Spleen (tissue), 7 donors: ENCODE results near the gene SMIM31.

Experiments
- POLR2A ChIP-seq, 3 donors: fragments of 450-650 bp; IDR thresholded peaks; one replicate each; pipeline ENCODE4 v1.5.1; 2017; ENCODE audit warnings: antibody characterized with exemption in 3 of 3, mild to moderate bottlenecking in 1 of 3
- POLR2AphosphoS5 ChIP-seq, 3 donors: sonication (generic); formaldehyde crosslinking; IDR thresholded peaks; one replicate each; pipeline ENCODE4 v1.5.1; 2017; ENCODE audit warnings: antibody characterized with exemption in 3 of 3
- TF ChIP-seq, protein P1 (sequence below), 11 experiments: fragments of 200-600 bp in 7 of 11; fragments of 450-650 bp in 4 of 11; sonication (generic) in 4 of 11; IDR thresholded peaks in 8 of 11; conservative IDR thresholded peaks in 3 of 11; 1 replicate in 7 of 11; 2 replicates in 4 of 11; pipeline versions ENCODE4 v1.4.0 to v1.8.0; 2016 to 2021; ENCODE audit warnings: antibody characterized with exemption in 11 of 11, inconsistent platforms in 4 of 11, mild to moderate bottlenecking in 1 of 11
- donor health status: DM: no; HTN: no; CAD: no; lungs with moderate emphysema.
- donor health status: DM: no; HTN: no; CAD: no.
- donor health status: DM: no; HTN: no; CAD: no.

DNA sequence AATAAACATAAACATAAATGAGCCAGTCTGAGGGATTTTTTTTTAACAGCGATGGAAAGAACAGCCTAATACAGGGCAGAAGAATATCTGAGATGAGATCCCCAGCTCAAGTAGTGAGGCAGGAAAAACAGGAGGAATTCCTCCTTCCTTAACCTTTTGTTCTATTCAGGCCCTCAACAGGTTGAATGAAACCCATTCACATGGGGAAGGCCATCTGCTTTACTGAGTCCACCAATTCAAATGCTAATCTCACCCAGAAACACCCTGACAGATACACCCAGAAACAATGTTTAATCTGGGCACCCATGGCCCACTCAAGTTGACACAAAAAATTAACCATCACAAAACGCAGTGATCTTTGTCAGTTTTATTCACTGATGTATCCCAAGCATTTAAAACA is 45.5 kb downstream of the SMIM31 start:
- TF ChIP-seq, protein P1, sequence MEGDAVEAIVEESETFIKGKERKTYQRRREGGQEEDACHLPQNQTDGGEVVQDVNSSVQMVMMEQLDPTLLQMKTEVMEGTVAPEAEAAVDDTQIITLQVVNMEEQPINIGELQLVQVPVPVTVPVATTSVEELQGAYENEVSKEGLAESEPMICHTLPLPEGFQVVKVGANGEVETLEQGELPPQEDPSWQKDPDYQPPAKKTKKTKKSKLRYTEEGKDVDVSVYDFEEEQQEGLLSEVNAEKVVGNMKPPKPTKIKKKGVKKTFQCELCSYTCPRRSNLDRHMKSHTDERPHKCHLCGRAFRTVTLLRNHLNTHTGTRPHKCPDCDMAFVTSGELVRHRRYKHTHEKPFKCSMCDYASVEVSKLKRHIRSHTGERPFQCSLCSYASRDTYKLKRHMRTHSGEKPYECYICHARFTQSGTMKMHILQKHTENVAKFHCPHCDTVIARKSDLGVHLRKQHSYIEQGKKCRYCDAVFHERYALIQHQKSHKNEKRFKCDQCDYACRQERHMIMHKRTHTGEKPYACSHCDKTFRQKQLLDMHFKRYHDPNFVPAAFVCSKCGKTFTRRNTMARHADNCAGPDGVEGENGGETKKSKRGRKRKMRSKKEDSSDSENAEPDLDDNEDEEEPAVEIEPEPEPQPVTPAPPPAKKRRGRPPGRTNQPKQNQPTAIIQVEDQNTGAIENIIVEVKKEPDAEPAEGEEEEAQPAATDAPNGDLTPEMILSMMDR (IDR thresholded peaks at IDR 0.05 in 8 of 11, conservative IDR thresholded peaks at IDR 0.05 in 3 of 11) = no peak
- TF ChIP-seq POLR2A (IDR thresholded peaks at IDR 0.05) = no peak
- TF ChIP-seq POLR2AphosphoS5 (IDR thresholded peaks at IDR 0.05) = no peak
